Ascending aorta (tissue), 2 donors: ENCODE results near the gene PGAM1. TPM values are rescaled to one million over a fixed set of nuclear protein-coding genes. Genes with fewer than 3 reads are reported as not detected.

ENCODE experiments used
- DNase-seq, 2 donors: peaks; one replicate each; pipeline ENCODE4 v3.0.0-alpha.2; 2019; ENCODE audit warnings: low spot score in 2 of 2
- H3K27ac ChIP-seq, 2 donors: fragments of 200-600 bp; sonication (generic); one replicate each; pipeline ENCODE4 v1.5.1; 2016 to 2017; ENCODE audit warnings: mild to moderate bottlenecking in 1 of 2
- H3K27me3 ChIP-seq: fragments of 200-600 bp; sonication (generic); one replicate; pipeline ENCODE4 v1.5.1; 2017
- H3K36me3 ChIP-seq, 2 donors: fragments of 200-600 bp; sonication (generic); one replicate each; pipeline ENCODE4 v1.5.1; 2016
- H3K4me1 ChIP-seq, 2 donors: fragments of 200-600 bp; sonication (generic); one replicate each; pipeline ENCODE4 v1.5.1; 2016 to 2017; ENCODE audit warnings: mild to moderate bottlenecking in 1 of 2
- H3K4me3 ChIP-seq, 2 donors: fragments of 200-600 bp; sonication (generic); one replicate each; pipeline ENCODE4 v1.5.1; 2016 to 2017; ENCODE audit warnings: mild to moderate bottlenecking in 1 of 2
- H3K9me3 ChIP-seq, 2 donors: fragments of 200-600 bp; sonication (generic); one replicate each; pipeline ENCODE4 v1.5.1; 2016
- CTCF ChIP-seq, 3 experiments: fragments of 200-600 bp in 2 of 3; fragments of 450-650 bp in 1 of 3; sonication (generic) in 2 of 3; IDR thresholded peaks; one replicate each; pipeline ENCODE4 v1.5.1; 2016 to 2019; ENCODE audit warnings: antibody characterized with exemption in 3 of 3, mild to moderate bottlenecking in 1 of 3, moderate library complexity in 1 of 3
- intact Hi-C: fragments of 100-400 bp; cut with DNase I; formaldehyde crosslinking; loops from one replicate; pipeline ENCODE4 v1.15.1; 2023
- total RNA-seq: library from RNA; depleted of rRNA; stranded (reverse); fragments of >200 nt; gene quantifications from one replicate; pipeline ENCODE4 v1.1.0, GENCODE V29; 2016

Gene PGAM1
- total RNA-seq, 1 donor from 2014 or later: 171 TPM

- no peaks in the 10 kb centered on the region for H3K4me1 ChIP-seq
- no peaks in the 10 kb centered on the region for H3K9me3 ChIP-seq
- no peak for DNase-seq
- H3K4me3 ChIP-seq: no peak overlapping the region
- no peak overlapping the region for H3K27ac ChIP-seq
- no peak for TF ChIP-seq CTCF (IDR thresholded peaks at IDR 0.05)
- H3K36me3 ChIP-seq: peaks cover 32 to 50% of the 10 kb centered on the region in 2 donors
- no peaks in the 10 kb centered on the region for H3K27me3 ChIP-seq
- intact Hi-C loops: no loop called here
Observed at GRCh38 chr10:97393034-97393573, 32.9 kb upstream of the PGAM1 start.

GRCh38 chr10:97396056-97396455, 29.9 kb upstream of the PGAM1 start:
- H3K4me3 ChIP-seq: no peak overlapping the region
- H3K27ac ChIP-seq: no peak overlapping the region
- no peaks in the 10 kb centered on the region for H3K9me3 ChIP-seq
- H3K27me3 ChIP-seq: no peaks in the 10 kb centered on the region
- DNase-seq: no peak
- H3K4me1 ChIP-seq: peaks cover 7 to 9% of the 10 kb centered on the region in 2 donors
- intact Hi-C loops: no loop called here
- peaks cover 15 to 32% of the 10 kb centered on the region in 2 donors for H3K36me3 ChIP-seq
- no peak for TF ChIP-seq CTCF (IDR thresholded peaks at IDR 0.05)

- peak overlapping the region; percentile 74 to 85 for H3K4me3 ChIP-seq
- peaks cover 7 to 9% of the 10 kb centered on the region in 2 donors for H3K4me1 ChIP-seq
- H3K36me3 ChIP-seq: peaks cover 10 to 14% of the 10 kb centered on the region in 2 donors
- no peak for DNase-seq
- no peaks in the 10 kb centered on the region for H3K9me3 ChIP-seq
- H3K27ac ChIP-seq: peak overlapping the region in 1 of 2 donors; percentile 79
- no peaks in the 10 kb centered on the region for H3K27me3 ChIP-seq
- intact Hi-C loops: loop anchor here (2.0 kb wide), 5 partner anchors 27 to 107 kb away; partner anchors contain the start of genes ARHGAP19, EXOSC1, FRAT2 and MMS19
- no peak for TF ChIP-seq CTCF (IDR thresholded peaks at IDR 0.05)
Observed at GRCh38 chr10:97399843-97400545, 26.0 kb upstream of the PGAM1 start.

- H3K27ac ChIP-seq: peak within 1 kb of the TSS; percentile 79
- peak; percentile 72 to 96 for DNase-seq
- H3K4me3 ChIP-seq: peak within 1 kb of the TSS; percentile 74 to 85
- intact Hi-C loops: loop anchor here (2.0 kb wide), 5 partner anchors 26 to 108 kb away; partner anchors contain the start of genes ARHGAP19, EXOSC1, FRAT2 and MMS19
- peaks cover 7 to 9% of the 10 kb centered on the region in 2 donors for H3K4me1 ChIP-seq
- H3K9me3 ChIP-seq: no peaks in the 10 kb centered on the region
- no peaks in the 10 kb centered on the region for H3K27me3 ChIP-seq
- H3K36me3 ChIP-seq: peaks cover 10 to 12% of the 10 kb centered on the region in 2 donors
- TF ChIP-seq CTCF (IDR thresholded peaks at IDR 0.05): peak in 1 of 3 experiments; percentile 9
Observed at GRCh38 chr10:97400665-97401454, 25.1 kb upstream of the PGAM1 start, which contains the start of gene RRP12. RRP12 (minus strand) TSS chr10:97401340; CDS start chr10:97401231, 109 bp downstream.

- peak overlapping the region; percentile 74 to 85 for H3K4me3 ChIP-seq
- no peak for DNase-seq
- no peaks in the 10 kb centered on the region for H3K27me3 ChIP-seq
- H3K9me3 ChIP-seq: no peaks in the 10 kb centered on the region
- H3K4me1 ChIP-seq: peaks cover 7 to 9% of the 10 kb centered on the region in 2 donors
- TF ChIP-seq CTCF (IDR thresholded peaks at IDR 0.05): no peak
- H3K36me3 ChIP-seq: peaks cover 5 to 6% of the 10 kb centered on the region in 2 donors
- intact Hi-C loops: loop anchor here (2.0 kb wide), 5 partner anchors 25 to 109 kb away; partner anchors contain the start of genes ARHGAP19, EXOSC1, FRAT2 and MMS19
- peak overlapping the region; percentile 79 for H3K27ac ChIP-seq
Observed at GRCh38 chr10:97401455-97401919, 24.5 kb upstream of the PGAM1 start.
